GM19351 (cell line): Measurements from ENCODE around the gene WDR90.

Experiments used
- ATAC-seq: cut with Tn5 transposase; IDR thresholded peaks from one replicate; pipeline ENCODE4 v1.9.1; 2021; ENCODE audit warnings: mild to moderate bottlenecking, moderate library complexity; ENCODE audit not compliant: unreplicated experiment

Gene WDR90

DNA sequence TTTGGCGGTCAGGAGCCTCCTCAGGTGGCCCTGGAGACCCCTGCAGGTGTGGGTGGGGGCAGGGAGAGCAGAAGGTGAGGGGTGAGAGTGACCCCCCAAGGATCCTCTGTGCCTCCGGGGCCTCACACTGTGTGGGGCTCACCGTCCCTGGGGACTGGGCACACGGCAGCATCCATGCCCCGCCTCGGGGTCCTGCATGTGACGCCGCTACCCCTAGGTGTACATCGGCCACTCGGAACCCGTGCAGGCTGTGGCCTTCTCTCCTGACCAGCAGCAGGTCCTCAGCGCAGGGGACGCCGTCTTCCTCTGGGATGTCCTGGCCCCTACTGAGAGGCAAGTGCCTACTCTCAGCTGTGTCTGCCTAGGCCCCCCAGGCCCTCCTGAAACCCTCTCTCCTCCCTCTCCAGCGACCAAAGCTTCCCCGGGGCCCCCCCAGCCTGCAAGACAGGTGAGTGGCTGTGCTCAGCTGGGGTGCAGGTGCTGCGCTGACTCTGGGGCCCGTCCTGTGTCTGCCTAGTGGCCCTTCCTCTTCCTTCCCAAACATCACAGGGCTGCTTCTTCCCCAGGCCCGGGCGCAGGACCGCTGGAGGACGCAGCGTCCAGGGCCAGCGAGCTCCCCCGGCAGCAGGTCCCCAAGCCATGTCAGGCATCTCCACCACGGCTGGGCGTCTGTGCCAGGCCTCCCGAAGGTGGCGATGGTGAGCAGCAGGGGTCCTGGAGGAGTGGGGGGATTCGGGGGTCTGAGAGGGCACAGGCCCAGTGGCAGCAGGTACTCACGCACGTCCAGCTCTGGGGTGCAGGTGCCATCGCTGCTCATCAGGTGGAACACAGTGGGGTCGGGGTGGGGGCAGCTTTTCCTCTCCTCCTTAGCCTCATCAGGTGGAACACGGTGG, 9.8 kb downstream of the WDR90 start:
- ATAC-seq = no peak

DNA sequence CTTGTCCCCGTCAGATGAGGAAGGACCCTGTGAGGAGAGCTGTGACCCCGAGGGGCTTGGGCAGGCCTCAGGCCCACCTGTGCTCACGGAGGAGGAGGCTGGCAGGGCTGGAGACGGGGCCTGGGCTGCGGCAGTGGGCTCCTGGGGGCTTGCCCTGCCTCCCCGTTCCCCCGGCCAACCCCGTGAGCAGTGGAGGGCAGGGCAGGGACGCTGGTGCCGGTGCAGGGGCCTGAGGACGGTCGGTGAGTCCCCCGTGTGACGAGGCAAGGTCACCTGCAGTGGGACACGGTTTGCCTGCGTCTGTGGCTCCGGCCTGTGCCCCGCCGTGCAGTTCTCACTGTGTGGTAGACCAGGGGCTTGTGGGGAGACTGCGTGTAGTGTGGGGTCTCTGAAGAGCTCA, 10.5 kb downstream of the WDR90 start:
- ATAC-seq = no peak

DNA sequence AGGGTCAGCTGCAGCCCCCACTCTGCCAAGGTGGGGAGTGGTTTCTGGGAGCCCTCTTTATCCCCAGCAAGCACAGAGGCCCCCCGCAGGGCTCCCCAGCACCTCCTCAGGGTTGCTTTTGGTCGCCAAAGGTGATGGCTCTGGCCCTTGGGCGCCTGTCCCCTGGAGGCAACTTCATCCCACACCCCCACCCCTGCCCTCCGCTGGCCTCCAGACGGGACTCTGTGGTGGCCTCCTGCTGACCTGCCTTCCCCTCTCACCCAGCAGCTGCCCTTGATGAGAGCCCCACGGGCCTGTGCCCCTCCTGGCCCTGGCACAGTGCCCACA, 10.9 kb downstream of the WDR90 start:
- no peak for ATAC-seq

DNA sequence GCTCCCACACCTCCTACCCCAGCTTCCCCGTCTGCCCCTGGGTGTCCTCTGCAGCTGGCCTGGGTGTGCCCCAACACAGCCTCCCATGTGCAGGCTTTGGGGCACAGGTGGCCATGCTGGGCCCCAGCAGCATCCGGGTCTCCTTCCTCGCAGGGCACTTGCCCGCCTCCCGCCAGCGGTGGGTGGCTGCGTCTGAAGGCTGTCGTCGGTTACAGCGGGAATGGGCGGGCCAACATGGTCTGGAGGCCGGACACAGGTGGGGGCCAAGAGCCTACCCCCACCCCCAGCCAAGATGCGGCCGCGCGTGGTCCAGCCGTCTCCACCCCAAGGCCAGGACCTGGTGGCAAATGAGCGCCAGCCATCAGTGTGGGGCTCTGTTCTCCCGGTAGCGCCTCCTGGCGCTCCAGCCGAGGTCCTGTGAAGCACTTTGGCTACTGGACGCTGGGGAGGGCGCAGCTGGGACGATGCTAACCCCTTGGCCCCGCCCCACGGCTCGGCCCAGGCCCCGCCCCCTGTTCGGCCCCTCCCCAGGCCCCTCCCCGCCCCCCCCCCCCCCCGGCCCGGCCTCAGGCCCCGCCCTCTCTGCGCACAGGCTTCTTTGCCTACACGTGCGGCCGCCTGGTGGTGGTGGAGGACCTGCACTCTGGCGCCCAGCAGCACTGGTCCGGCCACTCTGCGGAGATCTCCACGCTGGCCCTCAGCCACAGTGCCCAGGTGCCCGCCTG, 11.5 kb downstream of the WDR90 start:
- ATAC-seq = peak; percentile 63

DNA sequence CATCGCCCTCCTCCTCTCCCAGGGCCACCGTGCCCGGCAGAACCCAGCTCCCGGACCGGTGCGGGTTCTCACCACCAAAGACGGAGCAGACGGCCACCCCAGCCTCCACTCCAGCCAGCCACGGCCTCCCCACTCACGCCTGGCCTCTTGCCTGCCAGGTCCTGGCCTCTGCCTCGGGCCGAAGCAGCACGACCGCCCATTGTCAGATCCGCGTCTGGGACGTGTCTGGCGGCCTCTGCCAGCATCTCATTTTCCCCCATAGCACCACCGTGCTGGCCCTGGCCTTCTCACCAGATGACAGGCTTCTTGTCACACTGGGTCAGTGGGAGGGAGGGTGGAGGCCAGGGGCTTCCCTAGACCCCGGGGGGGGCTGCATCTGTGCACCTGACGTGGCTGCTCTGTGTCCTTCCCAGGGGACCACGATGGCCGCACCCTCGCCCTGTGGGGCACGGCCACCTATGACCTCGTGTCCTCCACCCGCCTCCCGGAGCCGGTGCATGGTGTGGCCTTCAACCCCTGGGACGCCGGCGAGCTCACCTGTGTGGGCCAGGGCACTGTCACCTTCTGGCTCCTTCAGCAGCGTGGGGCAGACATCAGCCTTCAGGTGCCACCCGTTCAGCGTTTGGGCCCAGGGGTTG, 12.1 kb downstream of the WDR90 start:
- no peak for ATAC-seq

DNA sequence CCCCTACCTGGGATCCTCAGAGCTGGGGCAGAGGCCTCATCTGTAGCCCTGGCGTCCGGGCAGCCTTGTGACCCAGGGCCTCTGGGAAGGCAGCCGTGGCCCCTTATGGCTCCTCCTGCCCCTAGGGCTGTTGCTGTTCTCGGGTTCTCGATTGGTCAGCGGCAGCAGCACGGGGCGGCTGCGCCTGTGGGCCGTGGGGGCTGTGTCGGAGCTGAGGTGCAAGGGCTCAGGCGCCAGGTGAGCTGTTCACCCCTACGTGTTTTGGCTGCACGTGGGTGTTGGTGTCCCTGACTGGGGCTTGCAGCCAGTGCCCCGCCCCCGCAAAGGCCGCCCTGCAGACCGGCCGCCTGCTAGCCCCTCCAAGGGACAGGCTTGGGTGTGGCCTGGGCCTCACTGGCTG, 12.9 kb downstream of the WDR90 start:
- ATAC-seq = no peak

DNA sequence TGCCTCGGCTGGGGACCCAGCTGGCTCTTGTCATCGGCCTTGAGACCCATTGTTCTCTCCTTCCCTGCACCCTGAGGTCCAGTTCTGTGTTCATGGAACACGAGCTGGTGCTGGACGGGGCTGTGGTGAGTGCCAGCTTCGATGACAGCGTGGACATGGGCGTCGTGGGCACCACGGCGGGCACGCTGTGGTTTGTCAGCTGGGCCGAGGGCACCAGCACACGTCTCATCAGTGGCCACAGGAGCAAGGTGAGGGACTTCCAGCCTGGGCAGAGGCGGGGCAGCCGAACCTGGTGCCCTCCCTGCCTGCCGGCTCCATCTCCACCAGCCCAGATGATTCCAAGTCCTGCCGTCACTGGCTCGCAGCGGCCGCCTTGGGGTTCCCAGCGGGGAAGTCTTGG, 13.4 kb downstream of the WDR90 start:
- ATAC-seq = no peak

DNA sequence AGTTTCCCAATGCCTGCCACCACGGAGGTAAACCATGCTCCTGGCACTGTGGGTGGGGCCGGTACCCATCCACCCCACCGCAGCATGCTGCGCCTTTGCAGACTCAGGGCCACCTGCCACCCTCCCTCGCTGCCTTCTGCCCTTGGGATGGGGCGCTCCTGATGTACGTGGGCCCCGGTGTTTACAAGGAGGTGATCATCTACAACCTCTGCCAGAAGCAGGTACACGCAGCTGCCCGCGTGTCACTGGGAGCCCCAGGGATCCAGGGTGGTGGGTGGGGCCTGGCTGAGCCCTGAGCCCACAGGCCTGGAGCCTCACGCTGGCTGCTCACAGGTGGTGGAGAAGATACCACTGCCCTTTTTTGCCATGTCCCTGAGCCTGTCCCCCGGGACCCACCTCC, 17.4 kb downstream of the WDR90 start:
- ATAC-seq = no peak

DNA sequence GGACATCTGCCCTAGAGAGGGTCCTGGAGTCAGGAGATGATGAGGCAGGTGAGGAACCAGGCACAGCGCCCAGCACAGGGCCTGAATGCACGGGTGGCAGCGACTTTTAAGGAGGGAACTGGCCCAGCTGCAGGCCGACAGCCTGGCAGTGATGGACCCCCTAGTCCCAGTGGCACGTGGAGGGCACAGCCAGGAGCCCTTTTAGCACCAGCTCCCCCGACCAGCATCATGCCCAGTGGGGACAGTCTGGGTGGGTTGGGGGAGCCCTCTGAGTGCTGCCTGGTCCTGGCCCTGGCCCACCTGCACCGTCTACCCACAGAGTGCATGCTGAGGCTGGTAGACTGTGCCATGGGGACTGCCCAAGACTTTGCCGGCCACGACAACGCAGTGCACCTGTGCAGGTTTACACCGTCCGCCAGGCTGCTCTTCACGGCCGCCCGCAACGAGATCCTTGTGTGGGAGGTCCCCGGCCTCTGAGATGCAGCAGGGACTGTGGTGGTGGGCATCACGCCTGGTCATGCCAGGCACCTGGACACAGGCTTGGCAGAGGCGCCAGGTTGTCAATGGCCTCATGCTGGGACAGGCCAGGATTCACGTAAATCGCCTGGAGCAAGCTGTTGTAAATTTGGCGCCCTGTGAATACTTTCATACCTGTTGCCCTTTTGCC, 18.1 kb downstream of the WDR90 start:
- no peak for ATAC-seq

DNA sequence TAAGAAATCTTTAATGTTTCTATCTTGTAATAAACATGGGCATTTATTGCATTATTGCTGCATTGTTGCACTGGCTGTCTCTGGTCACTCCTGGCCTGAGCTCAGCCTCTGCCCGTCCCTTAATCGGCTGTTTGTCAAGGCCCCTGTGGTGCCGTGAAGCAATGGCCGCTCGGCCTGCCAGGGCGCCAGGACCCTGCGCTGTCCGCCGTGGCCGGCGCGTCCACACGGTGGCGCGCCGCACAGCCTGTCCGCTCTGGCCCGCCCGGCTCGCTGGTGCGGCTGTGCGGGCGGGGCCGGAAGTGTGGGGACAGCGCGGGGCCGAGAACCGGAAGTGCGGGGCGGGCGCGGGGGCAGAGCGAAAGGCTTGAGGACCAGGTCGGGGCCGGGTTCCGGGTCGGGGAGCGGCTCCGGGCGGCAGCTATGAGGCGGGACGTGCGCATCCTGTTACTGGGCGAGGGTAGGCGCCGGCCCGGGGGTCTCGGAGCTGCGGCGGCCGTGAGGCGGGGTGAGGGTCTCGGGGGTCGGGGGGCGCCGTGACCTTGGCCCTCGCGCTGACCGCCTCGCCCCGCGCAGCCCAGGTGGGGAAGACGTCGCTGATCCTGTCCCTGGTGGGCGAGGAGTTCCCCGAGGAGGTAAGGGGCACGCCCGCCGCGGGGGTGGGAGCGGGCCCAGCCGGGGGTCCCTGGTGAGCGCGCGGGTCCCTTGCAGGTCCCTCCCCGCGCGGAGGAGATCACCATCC, 18.8 kb downstream of the WDR90 start, which contains the start of gene RHOT2:
TSS of gene RHOT2 (plus strand) at position 353 of the 739 bp plus-strand sequence. CDS start at position 421, 68 bp downstream.
- peak; percentile 93 for ATAC-seq

DNA sequence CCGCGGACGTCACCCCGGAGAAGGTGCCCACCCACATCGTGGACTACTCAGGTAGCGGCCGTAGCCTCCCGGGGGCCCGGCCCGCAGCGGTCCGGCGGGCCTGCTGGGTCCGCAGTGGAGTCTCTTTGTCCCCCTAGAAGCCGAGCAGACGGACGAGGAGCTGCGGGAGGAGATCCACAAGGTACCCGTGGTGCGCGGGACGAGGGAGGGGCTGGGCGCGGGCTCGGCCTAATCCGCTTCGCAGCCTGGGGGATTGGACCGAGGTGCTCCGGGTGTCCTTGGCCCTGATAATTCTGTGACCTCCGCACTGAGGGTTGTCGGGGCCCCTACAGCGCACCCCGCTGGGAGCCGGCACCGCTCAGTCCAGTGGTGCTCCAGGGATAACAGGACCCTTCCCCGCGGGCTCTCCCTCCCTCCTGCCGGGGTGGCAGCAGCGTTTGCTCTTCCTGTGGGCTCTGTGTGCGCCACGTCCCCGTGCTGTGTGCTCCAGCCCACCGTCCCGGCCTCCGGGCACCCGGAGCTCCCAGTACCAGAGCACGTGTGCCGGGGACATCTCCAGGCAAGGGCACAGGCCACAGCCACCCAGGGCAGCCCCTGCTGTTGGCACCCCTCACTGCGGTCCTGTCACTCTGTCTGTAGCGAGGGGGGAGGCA, 19.5 kb downstream of the WDR90 start:
- ATAC-seq = no peak

DNA sequence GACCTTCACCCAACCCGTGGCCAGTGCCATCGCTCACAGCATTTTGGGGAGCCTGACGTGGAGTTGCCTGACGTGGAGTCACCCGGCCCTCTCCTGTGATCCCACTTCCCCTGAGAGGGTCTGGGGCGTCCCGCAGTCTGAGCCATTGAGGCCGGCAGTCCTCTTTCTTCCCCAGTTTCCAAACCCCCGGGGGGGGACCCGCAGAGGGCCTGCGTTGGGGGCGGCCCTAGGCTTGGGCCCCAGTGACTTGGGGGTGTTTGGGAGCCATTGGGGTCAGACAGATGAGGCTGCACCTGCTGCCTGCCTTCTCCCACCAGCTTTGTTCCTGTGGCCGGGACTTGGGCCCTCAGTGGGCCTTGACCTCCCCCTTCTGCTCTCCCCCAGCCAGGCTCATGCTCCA, 20.5 kb downstream of the WDR90 start:
- ATAC-seq = no peak

DNA sequence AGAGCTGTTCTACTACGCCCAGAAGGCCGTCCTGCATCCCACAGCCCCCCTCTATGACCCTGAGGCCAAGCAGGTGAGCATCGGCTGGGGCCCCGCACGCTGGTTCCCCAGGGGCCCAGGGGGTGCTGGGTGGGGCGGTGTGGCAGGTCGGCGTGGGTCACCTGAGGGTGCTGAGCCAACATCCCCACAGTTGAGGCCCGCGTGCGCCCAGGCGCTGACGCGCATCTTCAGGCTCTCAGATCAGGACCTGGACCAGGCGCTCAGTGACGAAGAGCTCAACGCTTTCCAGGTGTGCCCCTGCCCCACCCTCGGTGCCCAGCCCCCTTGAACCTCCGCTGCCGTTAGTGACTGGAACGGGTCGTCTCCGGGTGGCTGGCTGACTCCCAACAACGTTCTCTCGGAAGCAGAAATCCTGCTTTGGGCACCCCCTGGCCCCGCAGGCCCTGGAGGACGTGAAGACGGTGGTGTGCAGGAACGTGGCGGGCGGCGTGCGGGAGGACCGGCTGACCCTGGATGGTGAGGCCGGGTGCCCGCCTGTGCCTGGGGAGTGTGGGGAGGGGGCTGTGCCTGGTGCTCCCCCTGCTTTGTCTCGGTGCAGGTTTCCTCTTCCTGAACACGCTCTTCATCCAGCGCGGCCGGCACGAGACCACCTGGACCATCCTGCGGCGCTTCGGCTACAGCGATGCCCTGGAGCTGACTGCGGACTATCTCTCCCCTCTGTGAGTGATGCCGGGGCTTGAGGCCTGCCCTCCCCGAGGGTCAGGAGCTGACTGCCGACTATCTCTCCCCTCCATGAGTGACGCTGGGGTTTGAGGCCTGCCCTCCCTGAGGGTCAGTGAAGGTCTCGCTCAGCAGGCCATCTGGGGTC, 21.6 kb downstream of the WDR90 start:
- no peak for ATAC-seq

DNA sequence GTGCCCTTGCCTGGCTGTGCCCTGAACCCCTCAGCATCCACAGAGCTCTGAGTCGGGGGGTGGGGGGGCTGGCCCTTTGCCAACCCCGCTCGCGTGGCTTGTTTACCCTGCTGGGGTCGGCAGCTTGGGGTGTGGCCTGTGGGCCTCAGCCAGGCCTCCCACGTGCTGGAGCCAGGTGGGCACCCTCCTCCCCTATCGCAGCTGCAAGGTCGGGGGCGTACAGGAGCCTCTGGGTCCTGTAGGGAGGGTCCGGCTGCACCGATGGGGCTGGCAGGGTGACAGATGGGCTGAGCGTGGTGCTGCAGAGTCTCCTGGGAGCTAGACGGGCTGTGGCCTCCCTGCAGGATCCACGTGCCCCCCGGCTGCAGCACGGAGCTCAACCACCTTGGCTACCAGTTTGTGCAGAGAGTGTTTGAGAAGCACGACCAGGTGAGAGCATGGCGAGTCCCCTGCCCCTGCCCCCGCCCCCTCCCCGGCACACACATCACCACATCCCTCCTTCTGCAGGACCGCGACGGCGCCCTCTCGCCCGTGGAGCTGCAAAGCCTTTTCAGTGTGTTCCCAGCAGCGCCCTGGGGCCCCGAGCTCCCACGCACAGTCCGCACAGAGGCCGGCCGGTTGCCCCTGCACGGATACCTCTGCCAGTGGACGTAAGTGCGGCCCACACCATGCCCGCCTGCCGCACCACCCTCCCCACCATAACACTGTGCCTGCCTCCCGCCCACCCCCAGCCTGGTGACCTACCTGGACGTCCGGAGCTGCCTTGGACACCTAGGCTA, 22.4 kb downstream of the WDR90 start:
- ATAC-seq = no peak

DNA sequence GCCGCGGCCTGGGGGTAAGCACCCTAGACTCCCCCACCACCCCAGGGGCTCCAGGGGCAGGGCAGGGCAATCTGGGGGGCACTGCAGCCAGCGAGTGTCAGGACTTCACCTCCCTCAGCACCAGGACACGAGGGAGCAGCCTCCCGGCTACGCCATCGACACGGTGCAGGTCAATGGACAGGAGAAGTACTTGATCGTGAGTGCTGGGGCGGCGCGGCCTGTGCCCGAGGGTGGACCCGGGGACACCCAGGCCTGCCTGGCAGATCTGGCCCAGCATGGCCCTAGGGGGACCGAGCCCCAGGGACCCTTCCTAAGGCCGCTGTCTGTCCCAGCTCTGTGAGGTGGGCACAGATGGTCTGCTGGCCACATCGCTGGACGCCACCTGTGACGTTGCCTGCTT, 23.2 kb downstream of the WDR90 start:
- ATAC-seq = no peak

DNA sequence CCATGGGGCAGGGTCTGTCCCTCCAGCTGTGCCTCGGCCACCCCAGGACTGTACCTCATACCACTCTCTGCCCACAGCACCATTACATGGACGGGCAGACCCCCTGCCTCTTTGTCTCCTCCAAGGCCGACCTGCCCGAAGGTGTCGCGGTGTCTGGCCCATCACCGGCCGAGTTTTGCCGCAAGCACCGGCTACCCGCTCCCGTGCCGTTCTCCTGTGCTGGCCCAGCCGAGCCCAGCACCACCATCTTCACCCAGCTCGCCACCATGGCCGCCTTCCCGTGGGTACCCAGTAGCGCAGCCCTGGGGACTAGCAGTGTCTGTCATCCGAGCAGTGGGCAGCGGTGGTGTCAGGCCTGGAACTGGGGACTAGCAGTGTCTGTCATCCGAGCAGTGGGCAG, 23.7 kb downstream of the WDR90 start:
- ATAC-seq = no peak

DNA sequence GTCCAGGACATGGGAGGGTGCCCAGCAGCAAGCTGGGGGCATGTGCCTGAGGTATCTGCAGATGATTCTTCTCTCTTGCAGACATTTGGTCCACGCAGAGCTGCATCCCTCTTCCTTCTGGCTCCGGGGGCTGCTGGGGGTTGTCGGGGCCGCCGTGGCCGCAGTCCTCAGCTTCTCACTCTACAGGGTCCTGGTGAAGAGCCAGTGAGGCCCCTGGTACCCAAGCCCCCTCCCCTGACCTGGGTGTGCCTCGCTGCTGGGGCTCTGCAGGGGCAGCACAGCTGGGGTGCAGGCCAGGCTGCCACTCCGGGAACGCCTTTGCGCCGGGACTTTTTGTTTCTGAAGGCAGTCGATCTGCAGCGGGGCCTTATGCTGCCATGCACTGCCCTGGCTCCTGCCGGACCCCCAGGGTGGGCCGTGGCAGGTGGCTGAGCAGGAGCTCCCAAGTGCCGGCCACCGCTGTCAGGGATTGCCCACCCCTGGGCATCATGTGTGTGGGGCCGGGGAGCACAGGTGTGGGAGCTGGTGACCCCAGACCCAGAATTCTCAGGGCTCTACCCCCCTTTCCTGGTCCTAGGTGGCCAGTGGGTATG, 24.3 kb downstream of the WDR90 start:
- no peak for ATAC-seq
